ENCODE data around the gene CARMIL3. TPM values are rescaled to one million over a fixed set of nuclear protein-coding genes. Genes with fewer than 3 reads are reported as not detected.
A peak's percentile ranks its signal among the peaks of the same experiment; 100 is the strongest.

Gene CARMIL3
- total RNA-seq, 2 donors from 2014 or later = 0.29 to 2.1 TPM

GRCh38 chr14:24055971-24056799 is 4.4 kb downstream of the CARMIL3 start:
- Histone ChIP-seq H3K4me1 (no peaks in the 10 kb centered on the region), H3K9me3 (no peaks in the 10 kb centered on the region), H3K27me3 (peaks cover 5% of the 10 kb centered on the region), H3K4me3 (no peak overlapping the region), H3K9ac (ENCODE audit: low read depth in 2 of 2, low read length in 2 of 2) (no peak overlapping the region), H3K27ac (no peak overlapping the region), H3K36me3 (no peaks in the 10 kb centered on the region)
- TF ChIP-seq CTCF (IDR thresholded peaks at IDR 0.05) = no peak
- intact Hi-C loops (cut with DNase I) = no loop called here
- no peak for DNase-seq

DNA sequence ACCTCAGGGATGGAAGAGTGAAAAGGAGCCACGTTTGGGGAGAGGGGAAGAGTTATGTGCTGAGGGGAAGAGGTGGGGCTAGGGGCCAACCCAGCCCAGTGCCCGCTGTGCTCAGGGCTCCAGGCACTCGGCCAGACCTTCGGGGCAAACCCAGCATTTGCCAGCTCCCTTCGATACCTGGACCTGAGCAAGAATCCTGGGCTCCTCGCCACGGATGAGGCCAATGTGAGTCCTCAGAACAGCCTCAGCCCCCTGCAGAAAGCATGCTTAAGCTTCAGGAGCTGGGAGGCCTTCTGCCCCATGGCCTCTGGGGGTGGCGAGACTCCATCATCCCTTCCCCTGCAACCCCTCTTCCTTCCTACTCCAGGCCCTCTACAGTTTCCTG is 5.0 kb downstream of the CARMIL3 start:
- Histone ChIP-seq H3K9ac (ENCODE audit: low read depth in 2 of 2, low read length in 2 of 2) (no peak overlapping the region), H3K4me1 (no peaks in the 10 kb centered on the region), H3K27me3 (peaks cover 1% of the 10 kb centered on the region), H3K36me3 (no peaks in the 10 kb centered on the region), H3K27ac (no peak overlapping the region), H3K4me3 (no peak overlapping the region), H3K9me3 (no peaks in the 10 kb centered on the region)
- no peak for TF ChIP-seq CTCF (IDR thresholded peaks at IDR 0.05)
- no peak for DNase-seq
- intact Hi-C loops (cut with DNase I) = no loop called here

DNA sequence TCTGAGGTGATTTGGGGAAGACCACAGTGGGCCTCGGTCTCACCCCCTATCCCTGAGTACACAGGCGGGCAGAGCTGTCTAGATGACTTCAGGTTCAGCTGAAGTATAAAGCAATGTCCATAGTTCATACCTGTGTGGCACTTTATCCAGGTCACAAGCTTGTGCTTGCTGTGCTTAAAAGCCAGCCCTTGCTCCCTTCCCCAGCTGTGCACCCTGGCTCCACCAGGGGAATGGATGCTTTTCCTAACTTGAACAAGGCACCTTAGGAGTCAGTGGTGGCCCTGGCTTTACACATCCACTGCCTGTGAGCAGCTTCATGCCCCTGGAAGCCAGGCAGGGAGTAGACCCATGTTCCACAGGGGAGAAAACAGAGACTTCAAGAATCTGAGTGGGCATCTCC is 5.5 kb downstream of the CARMIL3 start:
- no peak for TF ChIP-seq CTCF (IDR thresholded peaks at IDR 0.05)
- intact Hi-C loops (cut with DNase I) = no loop called here
- Histone ChIP-seq H3K9me3 (no peaks in the 10 kb centered on the region), H3K4me3 (no peak overlapping the region), H3K9ac (ENCODE audit: low read depth in 2 of 2, low read length in 2 of 2) (no peak overlapping the region), H3K36me3 (no peaks in the 10 kb centered on the region), H3K4me1 (no peaks in the 10 kb centered on the region), H3K27me3 (no peaks in the 10 kb centered on the region), H3K27ac (no peak overlapping the region)
- no peak for DNase-seq

- no peak overlapping the region for H3K9ac ChIP-seq (ENCODE audit: low read depth in 2 of 2, low read length in 2 of 2)
- H3K9me3 ChIP-seq = no peaks in the 10 kb centered on the region
- H3K27me3 ChIP-seq = no peaks in the 10 kb centered on the region
- H3K27ac ChIP-seq = no peak overlapping the region
- no peaks in the 10 kb centered on the region for H3K4me1 ChIP-seq
- intact Hi-C loops (cut with DNase I) = loop anchor here (2.0 kb wide), 2 partner anchors 33 to 53 kb away; no protein-coding TSS in a partner anchor
- TF ChIP-seq CTCF (IDR thresholded peaks at IDR 0.05) = no peak
- DNase-seq = no peak
- no peak overlapping the region for H3K4me3 ChIP-seq
- H3K36me3 ChIP-seq = no peaks in the 10 kb centered on the region
These were observed 6.1 kb downstream of the CARMIL3 start for GRCh38 chr14:24057867-24058259.

GRCh38 chr14:24058260-24058950 is 6.6 kb downstream of the CARMIL3 start:
- Histone ChIP-seq H3K9me3 (no peaks in the 10 kb centered on the region), H3K27ac (no peak overlapping the region), H3K36me3 (no peaks in the 10 kb centered on the region), H3K27me3 (no peaks in the 10 kb centered on the region), H3K4me3 (no peak overlapping the region), H3K9ac (ENCODE audit: low read depth in 2 of 2, low read length in 2 of 2) (no peak overlapping the region), H3K4me1 (no peaks in the 10 kb centered on the region)
- peak; percentile 84 for TF ChIP-seq CTCF (IDR thresholded peaks at IDR 0.05)
- peak; percentile 57 for DNase-seq
- intact Hi-C loops (cut with DNase I) = loop anchor here (2.0 kb wide), 2 partner anchors 32 to 52 kb away; no protein-coding TSS in a partner anchor
